HCT116 (cell line): ENCODE measurements around the gene VCAN. TPM values are rescaled to one million over a fixed set of nuclear protein-coding genes. Genes with fewer than 3 reads are reported as not detected.

Experiments used
- ATAC-seq: fragments of 200-7000 bp; cut with Tn5 transposase; 2 replicates; pipeline ENCODE4 v1.9.1; 2020; ENCODE audit warnings: mild to moderate bottlenecking, moderate library complexity
- BruUV-seq: library from RNA; stranded (reverse); fragments of 400-500 nt; replicated peaks from 2 replicates; lab custom pipeline; 2021; lab: Mats Ljungman, UMichigan
- CTCF ChIA-PET: fragments of 300-600 bp; sonication (Branson Sonifier 250); formaldehyde crosslinking; loops from one replicate; lab custom pipeline; 2021; ENCODE audit warnings: antibody characterized with exemption; lab: Charles Lee
- POLR2A ChIA-PET: fragments of 300-600, 350-600 bp; sonication (Branson Sonifier 250); formaldehyde crosslinking; loops from one replicate; lab custom pipeline; 2021; ENCODE audit warnings: antibody characterized with exemption; lab: Charles Lee
- RAD21 ChIA-PET, 2 experiments: fragments of 300-600 bp; sonication (Branson Sonifier 250); formaldehyde crosslinking; loops; one replicate each; lab custom pipeline; 2023; ENCODE audit warnings: low total read pairs in 2 of 2; ENCODE audit not compliant: uncharacterized antibody in 2 of 2, unreplicated experiment in 2 of 2, low non-redundant PET in 1 of 2; lab: Charles Lee
- DNase-seq: peaks from one replicate; pipeline ENCODE4 v3.0.0-alpha.2; 2010; ENCODE audit warnings: low read depth, low spot score
- H2AFZ ChIP-seq: fragments of 200-600 bp; shearing (Covaris generic), sonication (generic); 2 replicates; pipeline ENCODE4 v1.6.1; 2017; ENCODE audit warnings: low read depth, mixed run types, mixed read lengths, antibody characterized with exemption, low read length; ENCODE audit not compliant: poor library complexity, severe bottlenecking
- H3K27ac ChIP-seq: 2 replicates; pipeline ENCODE4 v1.5.1; 2012; ENCODE audit warnings: low read depth, low read length
- H3K27me3 ChIP-seq: fragments of 200-600 bp; sonication (generic); 2 replicates; pipeline ENCODE4 v1.6.1; 2016; ENCODE audit warnings: mixed run types, low read length, mixed read lengths; ENCODE audit not compliant: insufficient read depth
- H3K36me3 ChIP-seq, 2 experiments: fragments of 200-500 bp in 1 of 2; fragments of 200-600 bp in 1 of 2; sonication (Bioruptor generic) in 1 of 2; sonication (generic) in 1 of 2; 2 replicates each; pipeline versions ENCODE4 v1.5.1 to v1.6.1; 2014 to 2016; ENCODE audit warnings: low read length in 2 of 2, inconsistent platforms in 1 of 2, mixed read lengths in 1 of 2, mixed run types in 1 of 2; ENCODE audit not compliant: insufficient read depth in 2 of 2, control insufficient read depth in 1 of 2
- H3K4me1 ChIP-seq, 2 experiments: fragments of 200-600 bp in 1 of 2; sonication (generic) in 1 of 2; 2 replicates each; pipeline versions ENCODE4 v1.5.1 to v1.6.1; 2012 to 2017; ENCODE audit warnings: low read length in 2 of 2, inconsistent platforms in 1 of 2, mild to moderate bottlenecking in 1 of 2, mixed read lengths in 1 of 2, mixed run types in 1 of 2, moderate library complexity in 1 of 2; ENCODE audit not compliant: insufficient read depth in 2 of 2, control insufficient read depth in 1 of 2
- H3K4me2 ChIP-seq: fragments of 200-600 bp; sonication (generic); 2 replicates; pipeline ENCODE4 v1.6.1; 2017; ENCODE audit warnings: mixed run types, low read length, mixed read lengths
- H3K4me3 ChIP-seq, 2 experiments: fragments of 200-600 bp in 1 of 2; sonication (generic) in 1 of 2; replicated peaks in 1 of 2; 2 replicates each; pipeline ENCODE4 v1.5.1; 2011 to 2016; ENCODE audit warnings: low read length in 2 of 2, control low read depth in 1 of 2, low read depth in 1 of 2, mild to moderate bottlenecking in 1 of 2, mixed read lengths in 1 of 2, mixed run types in 1 of 2
- H3K79me2 ChIP-seq: fragments of 200-600 bp; sonication (generic); 2 replicates; pipeline ENCODE4 v1.6.1; 2017; ENCODE audit warnings: mild to moderate bottlenecking, mixed run types, low read length, moderate library complexity, mixed read lengths; ENCODE audit not compliant: insufficient read depth
- H3K9ac ChIP-seq: fragments of 200-600 bp; sonication (generic); 2 replicates; pipeline ENCODE4 v1.6.1; 2016; ENCODE audit warnings: low read length, mixed read lengths
- H3K9me2 ChIP-seq: fragments of 200-600 bp; sonication (generic), shearing (Covaris generic); 2 replicates; pipeline ENCODE4 v1.6.1; 2017; ENCODE audit warnings: mixed run types, mild to moderate bottlenecking, moderate library complexity; ENCODE audit not compliant: insufficient read depth
- H3K9me3 ChIP-seq, 2 experiments: fragments of 200-500 bp in 1 of 2; fragments of 200-600 bp in 1 of 2; sonication (Bioruptor generic) in 1 of 2; sonication (generic) in 1 of 2; 2 replicates each; pipeline ENCODE4 v1.6.1; 2014 to 2017; ENCODE audit warnings: low read length in 2 of 2, mixed read lengths in 2 of 2, inconsistent platforms in 1 of 2, low read depth in 1 of 2, mild to moderate bottlenecking in 1 of 2, mixed run types in 1 of 2, moderate library complexity in 1 of 2; ENCODE audit not compliant: control insufficient read depth in 1 of 2, insufficient read depth in 1 of 2
- H4K20me1 ChIP-seq: fragments of 200-600 bp; sonication (generic), shearing (Covaris generic); 2 replicates; pipeline ENCODE4 v1.6.1; 2017; ENCODE audit warnings: mixed run types, mild to moderate bottlenecking, moderate library complexity; ENCODE audit not compliant: insufficient read depth
- ELF1 ChIP-seq: IDR thresholded peaks from 2 replicates; pipeline ENCODE4 v1.6.1; 2012; ENCODE audit warnings: low read depth, borderline replicate concordance
- EZH2 ChIP-seq: fragments of 200-600 bp; sonication (generic); IDR thresholded peaks from 2 replicates; pipeline ENCODE4 v1.6.1; 2017; ENCODE audit warnings: antibody characterized with exemption, mixed run types
- EZH2phosphoT487 ChIP-seq: fragments of 200-600 bp; IDR thresholded peaks from 2 replicates; pipeline ENCODE4 v1.6.1; 2018; ENCODE audit warnings: antibody characterized with exemption, borderline replicate concordance
- MAX ChIP-seq: IDR thresholded peaks from 2 replicates; pipeline ENCODE4 v1.6.1; 2012
- POLR2A ChIP-seq: IDR thresholded peaks from 2 replicates; pipeline ENCODE4 v1.7.0; 2011; ENCODE audit warnings: borderline replicate concordance; ENCODE audit not compliant: insufficient read depth, insufficient read length; ENCODE audit errors: extremely low read depth
- POLR2AphosphoS5 ChIP-seq: IDR thresholded peaks from 2 replicates; pipeline ENCODE4 v1.6.1; 2011; ENCODE audit warnings: mild to moderate bottlenecking, low read depth, low read length, moderate library complexity
- RAD21 ChIP-seq: IDR thresholded peaks from 2 replicates; pipeline ENCODE4 v1.6.1; 2012; ENCODE audit warnings: low read depth, mild to moderate bottlenecking
- REST ChIP-seq: IDR thresholded peaks from 2 replicates; pipeline ENCODE4 v1.6.1; 2012; ENCODE audit warnings: low read depth
- SIN3A ChIP-seq: IDR thresholded peaks from 2 replicates; pipeline ENCODE4 v1.6.1; 2012; ENCODE audit warnings: low read depth
- SP1 ChIP-seq: IDR thresholded peaks from 2 replicates; pipeline ENCODE4 v1.6.1; 2012; ENCODE audit warnings: low read depth
- SRF ChIP-seq: IDR thresholded peaks from 2 replicates; pipeline ENCODE4 v1.6.1; 2012; ENCODE audit warnings: low read depth
- TCF7L2 ChIP-seq: IDR thresholded peaks from 2 replicates; pipeline ENCODE4 v1.7.0; 2011; ENCODE audit warnings: borderline replicate concordance, inconsistent platforms; ENCODE audit not compliant: insufficient read depth, insufficient read length; ENCODE audit errors: extremely low read depth
- YY1 ChIP-seq: IDR thresholded peaks from 2 replicates; pipeline ENCODE4 v1.6.1; 2011; ENCODE audit warnings: low read length, low read depth, moderate library complexity, mild to moderate bottlenecking; ENCODE audit not compliant: insufficient replicate concordance; ENCODE audit errors: extremely low read depth
- ZBTB33 ChIP-seq: IDR thresholded peaks from 2 replicates; pipeline ENCODE4 v1.6.1; 2011; ENCODE audit warnings: mild to moderate bottlenecking, low read length, moderate library complexity; ENCODE audit not compliant: insufficient replicate concordance; ENCODE audit errors: extremely low read depth
- ZFX ChIP-seq: fragments of 450-650 bp; IDR thresholded peaks from 2 replicates; pipeline ENCODE4 v1.6.1; 2017
- intact Hi-C: fragments of 100-400 bp; cut with micrococcal nuclease; formaldehyde crosslinking; loops from 2 replicates; pipeline ENCODE4 v1.10.0; 2022
- total RNA-seq: library from RNA; stranded (reverse); gene quantifications from one replicate; pipeline ENCODE4 v1.2.1, GENCODE V29; 2021; ENCODE audit not compliant: unreplicated experiment

Gene VCAN
- total RNA-seq, 1 experiment from 2014 or later, result 49.9 TPM

GRCh38 chr5:83426855-83427254 lies 44.7 kb upstream of the VCAN start:
- no TSS peak for BruUV-seq
- H2AFZ ChIP-seq, result no peak overlapping the region
- no peak for ATAC-seq
- no peaks in the 10 kb centered on the region for H3K27me3 ChIP-seq
- ChIA-PET CTCF (no interaction called here), RAD21 (no interaction called here), POLR2A (no interaction called here)
- no peaks in the 10 kb centered on the region for H3K79me2 ChIP-seq
- no peak overlapping the region for H3K9ac ChIP-seq
- H3K27ac ChIP-seq, result no peak overlapping the region
- no peaks in the 10 kb centered on the region for H4K20me1 ChIP-seq
- H3K4me3 ChIP-seq, result no peak overlapping the region
- peaks cover 0 to 10% of the 10 kb centered on the region in 2 experiments; a peak in 2 of 4 replicates for H3K4me1 ChIP-seq
- no peaks in the 10 kb centered on the region for H3K9me2 ChIP-seq
- TF ChIP-seq TCF7L2 (no peak), YY1 (no peak), EZH2 (no peak), MAX (no peak), SIN3A (no peak), ELF1 (no peak), POLR2A (no peak), ZFX (no peak)
- intact Hi-C loops, result loop anchor here (5.0 kb wide), 1 partner anchor 785 kb away; no protein-coding TSS in a partner anchor
- no peaks in the 10 kb centered on the region for H3K36me3 ChIP-seq
- no peak overlapping the region for H3K4me2 ChIP-seq
- DNase-seq, result no peak
- H3K9me3 ChIP-seq, result no peaks in the 10 kb centered on the region; a peak in 1 of 4 replicates

GRCh38 chr5:83428126-83428525 lies 43.4 kb upstream of the VCAN start:
- BruUV-seq, result no TSS peak
- ChIA-PET RAD21 (no interaction called here), CTCF (no interaction called here), POLR2A (no interaction called here)
- H3K9me2 ChIP-seq, result no peaks in the 10 kb centered on the region
- peaks cover 0 to 10% of the 10 kb centered on the region in 2 experiments; a peak in 2 of 4 replicates for H3K4me1 ChIP-seq
- intact Hi-C loops, result loop anchor here (5.0 kb wide), 1 partner anchor 786 kb away; no protein-coding TSS in a partner anchor
- H3K27ac ChIP-seq, result no peak overlapping the region
- H4K20me1 ChIP-seq, result no peaks in the 10 kb centered on the region
- no peak overlapping the region for H3K4me3 ChIP-seq
- no peaks in the 10 kb centered on the region for H3K79me2 ChIP-seq
- peak overlapping the region; percentile 64 for H2AFZ ChIP-seq
- no peaks in the 10 kb centered on the region; a peak in 1 of 4 replicates for H3K9me3 ChIP-seq
- no peaks in the 10 kb centered on the region for H3K27me3 ChIP-seq
- H3K4me2 ChIP-seq, result no peak overlapping the region
- H3K36me3 ChIP-seq, result no peaks in the 10 kb centered on the region
- DNase-seq (no peak), ATAC-seq (no peak)
- H3K9ac ChIP-seq, result no peak overlapping the region
- no peak for TF ChIP-seq RAD21
- TF ChIP-seq SIN3A, result no peak
- TF ChIP-seq POLR2A, result no peak
- no peak for TF ChIP-seq SP1
- TF ChIP-seq EZH2phosphoT487, result no peak
- no peak for TF ChIP-seq TCF7L2
- no peak for TF ChIP-seq ZBTB33
- no peak for TF ChIP-seq POLR2AphosphoS5
- no peak for TF ChIP-seq YY1
- no peak for TF ChIP-seq REST
- TF ChIP-seq SRF, result no peak
